WTC11 (cell line): ENCODE results near the gene RYR3. TPM values are rescaled to one million over a fixed set of nuclear protein-coding genes. Genes with fewer than 3 reads are reported as not detected.

Experiments used
- ATAC-seq: fragments of 200-7000 bp; cut with Tn5 transposase; 2 replicates; pipeline ENCODE4 v1.10.0; 2021; ENCODE audit warnings: mild to moderate bottlenecking, moderate library complexity
- CTCF ChIA-PET: fragments of 300-600 bp; sonication (Branson Sonifier 250); formaldehyde crosslinking; loops from one replicate; lab custom pipeline; 2021; ENCODE audit warnings: antibody characterized with exemption; lab: Charles Lee
- POLR2A ChIA-PET: fragments of 350-600 bp; sonication (Branson Sonifier 250); formaldehyde crosslinking; loops from one replicate; lab custom pipeline; 2021; ENCODE audit warnings: antibody characterized with exemption; lab: Charles Lee
- DNase-seq: peaks from one replicate; pipeline ENCODE4 v3.0.0; 2021; ENCODE audit warnings: low spot score
- H3K27ac Mint-ChIP-seq: 2 replicates; pipeline ENCODE4 v1.8.0; 2021; ENCODE audit warnings: mixed read lengths
- H3K27me3 Mint-ChIP-seq: 2 replicates; pipeline ENCODE4 v1.8.0; 2021; ENCODE audit warnings: low read depth, mild to moderate bottlenecking, moderate library complexity, mixed read lengths
- H3K36me3 Mint-ChIP-seq: 2 replicates; pipeline ENCODE4 v1.8.0; 2021; ENCODE audit warnings: mixed read lengths
- H3K4me1 Mint-ChIP-seq: 2 replicates; pipeline ENCODE4 v1.8.0; 2022; ENCODE audit warnings: mixed read lengths
- H3K4me3 Mint-ChIP-seq: 2 replicates; pipeline ENCODE4 v1.8.0; 2021; ENCODE audit warnings: mild to moderate bottlenecking, moderate library complexity, mixed read lengths
- H3K9me3 Mint-ChIP-seq: 2 replicates; pipeline ENCODE4 v1.8.0; 2021; ENCODE audit warnings: mixed read lengths
- AFF4 ChIP-seq: sonication (generic); formaldehyde crosslinking; IDR thresholded peaks from 2 replicates; pipeline ENCODE4 v1.8.1; 2023; ENCODE audit warnings: mild to moderate bottlenecking, missing genetic modification reagents, borderline replicate concordance
- ATF1 ChIP-seq: sonication (generic); formaldehyde crosslinking; IDR thresholded peaks from 2 replicates; pipeline ENCODE4 v1.8.1; 2023; ENCODE audit warnings: mild to moderate bottlenecking, moderate library complexity, missing genetic modification reagents
- CBFB ChIP-seq: sonication (generic); formaldehyde crosslinking; IDR thresholded peaks from 2 replicates; pipeline ENCODE4 v1.8.1; 2022; ENCODE audit warnings: mild to moderate bottlenecking, low read depth, missing genetic modification reagents
- CREM ChIP-seq: sonication (generic); formaldehyde crosslinking; IDR thresholded peaks from 2 replicates; pipeline ENCODE4 v1.8.1; 2022; ENCODE audit warnings: mild to moderate bottlenecking, missing genetic modification reagents, moderate library complexity
- FOXK1 ChIP-seq: sonication (generic); formaldehyde crosslinking; IDR thresholded peaks from 2 replicates; pipeline ENCODE4 v1.8.0; 2022; ENCODE audit warnings: mild to moderate bottlenecking, moderate library complexity, missing genetic modification reagents
- GABPB1 ChIP-seq: sonication (generic); formaldehyde crosslinking; IDR thresholded peaks from 2 replicates; pipeline ENCODE4 v1.8.1; 2023; ENCODE audit warnings: mild to moderate bottlenecking, missing genetic modification reagents
- NFATC4 ChIP-seq: fragments of 250-450 bp; sonication (Bioruptor Pico); IDR thresholded peaks from 2 replicates; pipeline ENCODE4 v1.9.0; 2021; ENCODE audit warnings: mild to moderate bottlenecking
- ZBTB21 ChIP-seq: sonication (generic); formaldehyde crosslinking; IDR thresholded peaks from 2 replicates; pipeline ENCODE4 v1.8.1; 2023; ENCODE audit warnings: mild to moderate bottlenecking, missing genetic modification reagents, borderline replicate concordance
- ZNF532 ChIP-seq: fragments of 250-450 bp; sonication (Bioruptor Pico); IDR thresholded peaks from 2 replicates; pipeline ENCODE4 v1.9.0; 2021; ENCODE audit warnings: mild to moderate bottlenecking, borderline replicate concordance
- ZSCAN18 ChIP-seq: fragments of 250-450 bp; sonication (Bioruptor Pico); IDR thresholded peaks from 2 replicates; pipeline ENCODE4 v2.1.2; 2022; ENCODE audit warnings: mild to moderate bottlenecking, moderate library complexity
- total RNA-seq: library from RNA; stranded (reverse); gene quantifications from 3 replicates; pipeline ENCODE4 v1.2.3, GENCODE V29; 2021
- TF ChIP-seq, protein P1 (sequence below): fragments of 250-450 bp; sonication (Bioruptor Pico); conservative IDR thresholded peaks from 2 replicates; pipeline ENCODE4 v1.9.0; 2021; ENCODE audit warnings: mild to moderate bottlenecking
- TF ChIP-seq, protein P2 (sequence below): sonication (generic); formaldehyde crosslinking; IDR thresholded peaks from 2 replicates; pipeline ENCODE4 v1.8.1; 2022; ENCODE audit warnings: mild to moderate bottlenecking, moderate library complexity, missing genetic modification reagents
- TF ChIP-seq, protein P3 (sequence below): sonication (generic); formaldehyde crosslinking; IDR thresholded peaks from 2 replicates; pipeline ENCODE4 v1.8.1; 2022; ENCODE audit warnings: missing genetic modification reagents, borderline replicate concordance

The RYR3 gene
- total RNA-seq, 1 experiment from 2014 or later = 1.4 TPM

DNA sequence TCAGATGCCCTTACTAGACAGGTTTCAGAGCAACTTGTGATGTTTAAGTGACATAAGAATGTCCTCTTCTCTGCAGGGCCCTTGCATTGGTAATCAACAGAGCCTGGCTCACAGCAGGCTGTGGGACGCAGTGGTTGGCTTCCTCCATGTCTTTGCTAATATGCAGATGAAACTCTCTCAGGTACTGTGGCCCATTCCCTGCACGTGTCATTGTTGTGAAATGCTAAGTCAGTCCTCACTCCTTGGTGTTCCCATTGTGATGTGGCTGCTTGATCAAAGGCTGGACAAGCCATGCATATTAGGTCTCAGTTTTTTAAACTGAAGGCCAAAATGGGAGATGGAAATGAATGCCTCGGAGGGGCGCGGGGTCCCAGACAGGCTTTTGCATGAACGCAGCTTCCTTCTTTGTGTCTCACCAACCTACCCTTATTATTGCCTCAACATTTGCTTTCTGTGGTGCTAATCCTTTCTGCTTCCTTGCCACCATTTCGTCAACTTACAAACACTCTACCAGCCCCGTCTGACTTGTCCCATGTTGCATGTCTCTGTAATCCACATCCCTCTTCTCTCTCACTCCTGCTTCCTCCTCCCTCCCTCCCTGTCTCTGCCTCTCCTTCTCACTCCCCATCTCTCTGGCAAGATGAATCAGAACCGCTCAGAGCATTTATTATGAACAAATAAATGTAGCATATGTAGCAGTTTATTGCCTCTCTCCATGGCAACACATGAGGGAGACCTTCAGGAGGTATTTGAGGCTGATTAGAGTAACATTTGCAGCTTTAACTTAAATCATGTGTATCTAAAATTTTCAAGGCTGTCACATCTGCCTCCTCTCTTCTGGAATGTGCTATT lies 524.4 kb downstream of the RYR3 start (continued):
- TF ChIP-seq, protein P1, sequence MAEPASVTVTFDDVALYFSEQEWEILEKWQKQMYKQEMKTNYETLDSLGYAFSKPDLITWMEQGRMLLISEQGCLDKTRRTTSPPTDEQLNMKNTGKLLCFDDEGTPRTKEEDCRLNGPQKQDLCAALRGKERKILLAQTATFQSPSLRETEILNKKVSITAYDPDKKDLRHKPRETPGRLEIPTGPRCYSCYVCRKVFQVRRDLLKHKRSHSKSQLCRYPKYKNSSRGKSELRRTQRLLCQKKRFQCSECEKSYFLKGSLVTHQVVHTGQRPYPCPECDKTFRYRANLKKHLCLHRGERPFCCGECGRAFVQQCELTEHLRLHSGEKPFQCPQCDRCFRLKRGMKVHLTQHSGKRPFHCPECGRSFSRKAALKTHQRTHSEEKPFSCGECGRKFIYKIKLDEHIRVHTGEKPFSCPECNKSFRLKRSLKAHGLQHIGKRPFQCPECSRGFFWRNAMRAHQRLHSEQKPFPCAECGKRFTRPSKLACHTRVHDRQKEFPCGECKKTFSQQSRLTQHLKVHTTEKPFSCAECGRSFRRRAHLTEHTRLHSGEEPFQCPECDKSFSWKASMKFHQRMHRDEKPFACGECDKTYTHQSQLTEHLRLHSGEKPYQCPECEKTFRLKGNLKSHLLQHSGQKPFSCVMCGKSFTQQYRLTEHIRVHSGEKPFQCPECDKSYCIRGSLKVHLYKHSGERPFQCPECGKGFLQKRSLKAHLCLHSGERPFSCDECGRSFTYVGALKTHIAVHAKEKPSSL = no peak
- TF ChIP-seq CBFB (CRISPR knock-in tag) = 0 out of 2 replicates have a peak, but pooled peaks have one; percentile 28
- 0 out of 2 replicates have a peak, but pooled peaks have one; percentile 19 for TF ChIP-seq ZBTB21
- TF ChIP-seq ZSCAN18 (CRISPR knock-in tag) = no peak
- peak; percentile 96 for TF ChIP-seq FOXK1 (CRISPR knock-in tag)
- no peak for TF ChIP-seq AFF4 (CRISPR knock-in tag)
- TF ChIP-seq, all 79 proteins: peak for 5

GRCh38 chr15:33837294-33837693 lies 526.5 kb downstream of the RYR3 start:
- H3K4me1 Mint-ChIP-seq = peaks cover 26% of the 10 kb centered on the region
- DNase-seq (no peak), ATAC-seq (no peak)
- POLR2A ChIA-PET = no interaction called here
- TF ChIP-seq GABPB1 (CRISPR knock-in tag) = no peak
- TF ChIP-seq ZNF532 = no peak
- no peak for TF ChIP-seq ATF1 (CRISPR knock-in tag)
- TF ChIP-seq CREM (CRISPR knock-in tag) = no peak
- TF ChIP-seq NFATC4 (CRISPR knock-in tag) = no peak
- TF ChIP-seq AFF4 (CRISPR knock-in tag) = no peak
- TF ChIP-seq, protein P2, sequence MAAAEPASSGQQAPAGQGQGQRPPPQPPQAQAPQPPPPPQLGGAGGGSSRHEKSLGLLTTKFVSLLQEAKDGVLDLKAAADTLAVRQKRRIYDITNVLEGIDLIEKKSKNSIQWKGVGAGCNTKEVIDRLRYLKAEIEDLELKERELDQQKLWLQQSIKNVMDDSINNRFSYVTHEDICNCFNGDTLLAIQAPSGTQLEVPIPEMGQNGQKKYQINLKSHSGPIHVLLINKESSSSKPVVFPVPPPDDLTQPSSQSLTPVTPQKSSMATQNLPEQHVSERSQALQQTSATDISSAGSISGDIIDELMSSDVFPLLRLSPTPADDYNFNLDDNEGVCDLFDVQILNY (CRISPR knock-in tag) = no peak
- TF ChIP-seq, protein P3, sequence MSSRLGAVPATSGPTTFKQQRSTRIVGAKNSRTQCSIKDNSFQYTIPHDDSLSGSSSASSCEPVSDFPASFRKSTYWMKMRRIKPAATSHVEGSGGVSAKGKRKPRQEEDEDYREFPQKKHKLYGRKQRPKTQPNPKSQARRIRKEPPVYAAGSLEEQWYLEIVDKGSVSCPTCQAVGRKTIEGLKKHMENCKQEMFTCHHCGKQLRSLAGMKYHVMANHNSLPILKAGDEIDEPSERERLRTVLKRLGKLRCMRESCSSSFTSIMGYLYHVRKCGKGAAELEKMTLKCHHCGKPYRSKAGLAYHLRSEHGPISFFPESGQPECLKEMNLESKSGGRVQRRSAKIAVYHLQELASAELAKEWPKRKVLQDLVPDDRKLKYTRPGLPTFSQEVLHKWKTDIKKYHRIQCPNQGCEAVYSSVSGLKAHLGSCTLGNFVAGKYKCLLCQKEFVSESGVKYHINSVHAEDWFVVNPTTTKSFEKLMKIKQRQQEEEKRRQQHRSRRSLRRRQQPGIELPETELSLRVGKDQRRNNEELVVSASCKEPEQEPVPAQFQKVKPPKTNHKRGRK = no peak
- peaks cover 4% of the 10 kb centered on the region; the same call in 1 of the 2 replicates for H3K36me3 Mint-ChIP-seq
- H3K9me3 Mint-ChIP-seq = peaks cover 18% of the 10 kb centered on the region
- CTCF ChIA-PET = no interaction called here
- no peak overlapping the region for H3K4me3 Mint-ChIP-seq
- peaks cover 30% of the 10 kb centered on the region for H3K27me3 Mint-ChIP-seq
- no peak overlapping the region for H3K27ac Mint-ChIP-seq
